Stimulated activated CD8-positive, alpha-beta memory T cell treated with anti-CD3 and anti-CD28 coated beads, Interleukin-15, amount 100 ng/mL, for 48 hours (primary cell): Measurements from ENCODE around the gene KRT16.
A peak's percentile ranks its signal among the peaks of the same experiment; 100 is the strongest.
"Not testable (repeated sequence)": the region's sequence is repeated elsewhere in the genome, so short reads cannot be mapped to it uniquely, and the experiment has no call there.

Experiments
- DNase-seq, 2 donors: peaks; one replicate each; pipeline ENCODE4 v3.0.0-alpha.2; 2020; ENCODE audit warnings: low read depth in 2 of 2

Gene KRT16

DNA sequence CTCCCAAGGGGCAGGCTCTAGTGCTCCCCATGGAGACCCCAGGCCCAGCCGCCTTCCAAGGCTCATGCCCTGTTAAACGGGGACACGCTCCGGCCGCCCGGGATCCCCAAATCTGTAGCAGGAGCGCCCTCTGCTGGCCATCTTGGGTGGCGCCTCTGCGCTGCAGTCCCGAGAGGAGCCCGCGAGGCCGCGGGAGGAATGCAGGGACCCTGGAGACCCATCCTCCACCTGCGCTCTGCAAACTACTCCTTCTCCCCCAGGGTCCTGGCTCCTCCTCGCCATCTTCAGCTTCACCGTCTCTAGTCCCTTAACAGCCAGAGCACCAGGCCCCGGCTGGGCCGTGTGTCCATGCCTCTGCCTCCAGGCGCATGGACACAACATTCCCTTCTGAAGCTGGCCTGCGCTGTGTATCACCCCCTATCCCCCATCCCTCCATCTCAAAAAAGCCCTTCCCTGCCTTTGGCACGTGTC lies 35.4 kb upstream of the KRT16 start:
- DNase-seq: peak; percentile 72 to 76

DNA sequence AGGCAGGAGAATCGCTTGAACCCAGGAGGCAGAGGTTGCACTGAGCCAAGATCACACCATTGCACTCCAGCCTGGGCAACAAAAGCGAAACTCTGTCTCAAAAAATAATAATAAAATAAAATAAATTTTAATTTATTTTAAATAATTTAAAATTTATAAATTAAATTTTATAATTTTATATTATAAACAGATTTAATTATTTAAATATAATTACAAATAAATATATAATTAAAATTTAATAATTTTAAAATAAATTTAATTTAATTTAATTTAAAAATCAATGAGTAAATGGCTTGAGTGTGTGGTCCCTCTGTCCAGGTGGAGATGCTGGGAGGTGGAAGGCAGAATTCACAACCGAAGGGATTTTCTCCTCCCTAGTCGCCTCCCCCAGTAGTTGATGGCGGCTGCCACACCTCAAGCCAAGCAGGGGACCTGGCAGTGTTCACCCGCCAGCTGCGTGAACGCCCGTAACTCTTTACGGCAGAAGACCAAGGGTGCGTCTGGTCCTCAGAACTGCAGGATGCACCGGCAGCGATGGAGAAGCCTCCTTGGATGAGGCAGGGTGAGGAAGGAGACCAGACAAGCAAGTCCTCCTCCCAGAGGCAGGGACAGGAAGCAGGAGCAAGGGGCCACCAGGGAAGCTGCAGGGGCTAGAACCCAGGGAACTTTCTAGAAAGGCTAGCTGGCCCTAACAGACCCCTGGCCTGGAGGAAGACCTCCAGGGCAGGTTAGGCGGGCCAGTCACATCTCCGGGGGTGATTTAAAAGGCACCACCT lies 34.7 kb upstream of the KRT16 start:
- DNase-seq: no peak

DNA sequence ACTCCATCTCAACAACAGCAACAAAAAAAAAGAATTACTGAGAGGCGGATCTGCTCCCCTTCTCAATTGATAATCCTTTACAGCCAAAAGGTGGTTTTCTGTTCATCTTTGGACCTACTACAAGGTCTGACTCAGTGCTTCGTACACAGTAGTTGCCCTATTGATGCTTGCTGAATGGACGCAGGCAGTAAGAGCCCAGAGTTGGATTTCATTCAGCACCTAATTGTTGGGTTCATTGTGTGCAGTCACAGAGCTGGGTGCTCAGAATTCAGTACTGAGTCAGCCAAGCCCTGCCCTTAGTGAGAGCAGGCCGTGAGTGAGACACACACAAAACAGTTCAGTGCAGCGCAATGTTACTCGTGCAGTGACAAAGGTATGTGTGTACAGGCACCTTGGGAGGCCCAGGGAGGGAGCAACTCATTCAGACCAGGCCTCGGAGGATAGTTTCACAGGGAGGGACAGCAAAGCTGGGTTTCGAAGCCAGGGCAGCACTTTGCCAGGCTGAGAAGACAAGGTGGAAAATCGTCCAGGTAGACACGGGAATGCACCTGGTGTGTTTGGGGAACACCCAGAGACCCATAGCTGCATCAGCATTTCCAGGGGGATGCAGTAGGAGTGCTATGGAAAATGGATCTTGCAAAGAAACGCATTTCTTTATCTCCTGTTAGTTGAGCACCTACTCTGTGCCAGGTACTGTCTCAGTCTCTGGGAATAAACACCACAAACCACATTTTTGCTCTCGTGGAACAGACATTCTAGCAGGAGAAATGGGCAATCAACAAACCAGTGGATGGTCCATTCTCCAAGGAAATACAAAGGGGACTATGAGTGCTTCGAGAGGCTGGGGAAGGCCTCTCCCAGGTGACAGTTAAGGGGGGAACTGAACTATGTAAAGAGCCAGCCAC lies 29.9 kb upstream of the KRT16 start:
- no peak for DNase-seq

- not testable (repeated sequence) for DNase-seq
Measured at GRCh38 chr17:41640596-41640995, 28.0 kb upstream of the KRT16 start.

DNA sequence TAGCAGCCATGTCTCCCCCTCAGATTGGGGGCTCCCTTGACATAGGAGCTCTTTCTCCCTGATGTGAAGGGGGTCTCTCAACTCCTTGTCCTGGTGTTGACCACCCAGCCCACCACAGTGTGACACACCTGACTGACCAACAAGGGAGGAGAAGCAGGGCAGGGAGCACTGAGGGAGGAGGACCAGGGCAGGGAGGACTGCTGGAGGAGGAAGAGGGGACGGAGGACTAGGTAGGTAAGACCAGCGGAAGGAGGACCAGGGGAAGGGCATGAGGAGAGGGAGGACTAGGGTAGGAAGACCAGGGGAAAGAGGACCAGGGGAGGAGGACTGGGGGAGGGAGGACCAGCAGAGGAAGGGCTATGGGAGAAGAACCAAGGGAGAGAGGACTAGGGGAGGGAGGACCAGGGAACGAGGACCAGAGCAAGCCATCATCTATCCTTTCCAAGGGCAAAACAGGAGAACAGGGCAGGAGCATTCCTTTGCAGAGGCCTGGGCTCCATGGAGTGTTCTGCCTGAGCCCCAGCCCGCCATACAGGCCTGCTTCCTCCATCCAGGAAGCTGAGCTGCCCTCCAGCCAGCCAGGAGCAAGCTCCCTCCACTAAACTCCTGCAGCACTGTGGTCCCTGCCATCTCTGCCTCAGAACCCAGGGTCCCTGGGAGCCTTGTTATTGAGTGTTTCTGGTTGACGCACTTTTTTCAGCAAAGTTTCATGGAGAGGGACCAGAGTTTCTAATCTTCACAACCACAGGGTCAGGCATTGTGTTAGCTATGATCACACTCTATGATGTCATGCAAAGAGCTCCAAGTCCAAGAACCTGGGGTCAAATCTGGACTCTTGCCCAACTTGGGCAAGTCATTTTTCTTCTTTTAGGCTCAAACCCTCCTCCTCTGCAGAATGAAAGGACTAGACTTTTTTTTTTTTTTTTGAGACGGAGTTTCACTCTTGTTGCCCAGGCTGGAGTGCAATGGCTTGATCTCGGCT lies 27.2 kb upstream of the KRT16 start:
- no peak for DNase-seq

GRCh38 chr17:41638941-41639340 lies 26.4 kb upstream of the KRT16 start:
- DNase-seq: no peak

- DNase-seq: no peak
Measured at GRCh38 chr17:41638194-41638593, 25.6 kb upstream of the KRT16 start.

GRCh38 chr17:41636652-41637051 lies 24.1 kb upstream of the KRT16 start:
- DNase-seq: no peak

- no peak for DNase-seq
Measured at GRCh38 chr17:41635121-41636097, 22.8 kb upstream of the KRT16 start.

DNA sequence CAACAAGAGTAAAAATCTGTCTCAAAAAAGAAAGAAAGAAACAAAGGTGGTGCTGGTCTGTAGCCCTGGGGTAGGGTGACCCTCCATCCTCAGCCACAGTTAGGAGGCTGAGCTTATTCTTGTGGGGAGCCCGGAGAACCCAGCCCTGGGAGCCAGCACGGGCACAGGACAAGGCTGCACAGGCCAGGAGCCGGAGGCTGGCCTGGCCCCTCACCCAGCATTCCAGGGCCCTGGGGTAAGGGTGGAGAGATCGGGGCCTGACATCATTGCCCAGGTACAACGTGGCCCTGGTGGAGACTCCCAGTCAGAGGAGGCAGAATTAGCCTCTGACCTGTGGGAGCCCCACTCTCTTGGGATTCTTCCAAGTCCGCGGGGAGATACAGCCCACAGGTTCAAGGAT lies 22.1 kb upstream of the KRT16 start:
- no peak for DNase-seq

DNA sequence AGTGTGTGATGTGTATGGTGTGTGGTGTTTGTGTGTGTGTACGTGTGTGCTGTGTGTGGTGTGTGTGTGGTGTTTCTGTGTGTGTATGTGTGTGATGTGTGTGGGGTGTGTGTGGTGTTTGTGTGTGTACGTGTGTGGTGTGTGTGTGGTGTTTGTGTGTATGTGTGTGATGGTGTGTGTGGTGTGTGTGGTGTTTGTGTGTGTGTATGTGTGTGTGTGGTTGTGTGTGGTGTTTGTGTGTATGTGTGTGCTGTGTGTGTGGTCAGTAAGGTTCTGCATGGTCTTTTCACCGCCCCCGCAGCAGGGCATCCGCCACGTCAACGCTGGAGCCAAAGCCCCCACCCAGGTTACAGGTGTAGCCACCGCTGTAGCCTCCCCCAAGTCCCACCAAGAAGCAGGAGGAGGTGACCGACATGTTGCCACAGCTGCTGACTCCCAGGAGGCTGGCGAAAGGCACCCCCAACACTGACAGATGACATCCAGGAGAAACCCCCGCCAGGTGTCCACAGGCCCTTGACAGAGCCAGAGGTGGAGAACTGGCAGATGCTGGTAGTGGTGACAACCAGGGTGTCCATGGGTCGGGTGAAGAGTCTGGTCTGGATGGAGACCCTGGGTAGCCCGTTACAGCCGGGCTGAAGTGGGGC lies 21.1 kb upstream of the KRT16 start:
- DNase-seq: no peak

- DNase-seq: no peak
Measured at GRCh38 chr17:41632482-41633105, 20.0 kb upstream of the KRT16 start.

DNA sequence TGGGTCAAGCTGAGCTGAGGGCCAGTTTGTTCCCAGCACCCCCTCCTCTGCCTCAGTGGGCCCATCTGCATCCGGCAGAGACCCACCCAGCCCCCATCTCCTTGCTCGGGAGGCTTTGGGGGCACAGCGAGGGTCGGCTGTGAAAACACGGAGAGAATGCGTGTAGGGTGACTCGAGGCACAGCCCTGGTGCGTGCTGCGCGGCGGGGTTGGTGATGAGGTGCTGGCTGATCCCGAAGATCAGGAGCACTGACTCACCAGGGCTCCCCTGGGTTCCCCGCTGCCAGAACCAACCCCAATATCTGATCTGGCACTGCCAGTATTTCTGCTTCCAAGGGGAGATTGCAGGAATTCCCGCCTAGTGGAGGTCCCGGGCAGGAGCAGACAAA lies 19.3 kb upstream of the KRT16 start:
- DNase-seq: no peak

GRCh38 chr17:41631025-41631897 lies 18.7 kb upstream of the KRT16 start:
- no peak for DNase-seq

DNA sequence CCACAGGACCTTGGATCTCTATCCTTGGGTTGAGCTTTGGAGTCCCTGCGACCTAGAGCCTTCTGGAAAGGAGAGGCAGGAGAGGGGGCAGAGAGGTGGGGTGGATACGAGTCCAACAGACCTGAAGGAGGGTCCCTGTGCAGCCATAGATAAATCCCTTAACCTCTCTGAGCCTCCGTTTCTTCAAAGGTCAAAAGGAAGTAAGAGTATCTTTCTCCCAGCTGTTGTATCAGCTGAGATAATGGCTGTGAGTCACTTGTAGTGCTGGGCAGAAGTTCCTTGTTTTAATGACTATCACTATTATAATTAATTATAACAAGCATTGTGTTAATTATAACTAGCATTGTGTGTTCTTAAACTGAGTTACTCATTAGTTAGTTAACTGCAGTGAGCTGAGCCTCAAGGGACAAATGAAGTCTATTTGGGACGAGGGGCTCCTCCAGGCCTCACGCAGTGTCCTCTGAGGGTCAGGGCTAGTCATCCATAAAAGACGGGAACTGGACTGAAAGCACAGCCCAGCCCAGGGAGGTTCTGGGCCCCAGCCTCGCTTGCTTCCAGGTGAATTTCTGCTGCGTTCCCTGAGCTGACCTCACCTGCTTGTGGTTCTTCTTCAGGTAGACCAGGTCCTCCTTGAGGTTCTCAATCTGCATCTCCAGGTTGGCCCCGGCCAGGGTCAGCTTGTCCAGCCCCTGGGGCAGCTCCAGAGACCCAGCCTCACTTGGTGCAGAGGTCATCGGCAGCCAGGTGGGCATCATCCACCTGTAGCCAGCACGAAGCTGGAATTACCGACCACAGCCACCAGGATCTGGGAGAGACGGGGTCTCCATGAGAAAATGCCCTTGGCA lies 17.5 kb upstream of the KRT16 start:
- DNase-seq: no peak

GRCh38 chr17:41629316-41629715 lies 16.7 kb upstream of the KRT16 start:
- DNase-seq: no peak

GRCh38 chr17:41628621-41629255 lies 16.2 kb upstream of the KRT16 start:
- DNase-seq: not testable (repeated sequence)
